ENCODE measurements around the gene TMPRSS6. TPM values are rescaled to one million over a fixed set of nuclear protein-coding genes. Genes with fewer than 3 reads are reported as not detected.

Gene TMPRSS6
- total RNA-seq, 1 experiment from 2014 or later: 0.79 TPM

DNA sequence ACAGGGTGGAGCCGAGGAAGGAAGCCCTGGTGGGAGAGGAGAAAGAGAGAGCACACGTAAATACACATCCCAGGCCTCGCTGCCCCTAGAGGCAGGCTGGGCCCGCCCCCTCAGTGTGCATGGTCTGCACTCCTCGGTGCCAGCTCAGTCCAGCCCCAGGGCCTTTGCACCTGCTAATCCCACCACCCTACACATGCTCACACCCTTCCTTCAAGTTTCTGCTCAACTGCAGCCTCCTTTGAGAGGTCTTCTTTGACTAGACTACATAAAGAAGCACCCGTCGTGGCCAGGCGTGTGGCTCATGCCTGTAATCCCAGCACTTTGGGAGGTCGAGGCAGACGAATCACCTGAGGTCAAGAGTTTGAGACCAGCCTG is 34.7 kb upstream of the TMPRSS6 start:
- ChIA-PET POLR2A (ENCODE audit: unreplicated experiment) (no interaction called here), CTCF (no interaction called here)
- H3K9me2 ChIP-seq (ENCODE audit: insufficient read depth): no peaks in the 10 kb centered on the region
- no peak overlapping the region for H2AFZ ChIP-seq
- H3K36me3 ChIP-seq (ENCODE audit: low read depth): no peaks in the 10 kb centered on the region
- no peaks in the 10 kb centered on the region; the same call in 1 of the 2 replicates for H3F3A ChIP-seq (ENCODE audit: insufficient read depth, low read depth)
- no peaks in the 10 kb centered on the region for H3K79me2 ChIP-seq (ENCODE audit: low read depth)
- no peaks in the 10 kb centered on the region for H4K20me1 ChIP-seq (ENCODE audit: insufficient read depth)
- TF ChIP-seq EZH2 (IDR thresholded peaks at IDR 0.05; ENCODE audit: low read depth): no peak
- TF ChIP-seq, protein P1, sequence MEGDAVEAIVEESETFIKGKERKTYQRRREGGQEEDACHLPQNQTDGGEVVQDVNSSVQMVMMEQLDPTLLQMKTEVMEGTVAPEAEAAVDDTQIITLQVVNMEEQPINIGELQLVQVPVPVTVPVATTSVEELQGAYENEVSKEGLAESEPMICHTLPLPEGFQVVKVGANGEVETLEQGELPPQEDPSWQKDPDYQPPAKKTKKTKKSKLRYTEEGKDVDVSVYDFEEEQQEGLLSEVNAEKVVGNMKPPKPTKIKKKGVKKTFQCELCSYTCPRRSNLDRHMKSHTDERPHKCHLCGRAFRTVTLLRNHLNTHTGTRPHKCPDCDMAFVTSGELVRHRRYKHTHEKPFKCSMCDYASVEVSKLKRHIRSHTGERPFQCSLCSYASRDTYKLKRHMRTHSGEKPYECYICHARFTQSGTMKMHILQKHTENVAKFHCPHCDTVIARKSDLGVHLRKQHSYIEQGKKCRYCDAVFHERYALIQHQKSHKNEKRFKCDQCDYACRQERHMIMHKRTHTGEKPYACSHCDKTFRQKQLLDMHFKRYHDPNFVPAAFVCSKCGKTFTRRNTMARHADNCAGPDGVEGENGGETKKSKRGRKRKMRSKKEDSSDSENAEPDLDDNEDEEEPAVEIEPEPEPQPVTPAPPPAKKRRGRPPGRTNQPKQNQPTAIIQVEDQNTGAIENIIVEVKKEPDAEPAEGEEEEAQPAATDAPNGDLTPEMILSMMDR (conservative IDR thresholded peaks at IDR 0.05): no peak
- no peaks in the 10 kb centered on the region for H3K4me1 ChIP-seq (replicated peaks; ENCODE audit: insufficient read depth)
- BruUV-seq (replicated peaks): no TSS peak
- H3K27ac ChIP-seq: no peak overlapping the region
- no peaks in the 10 kb centered on the region for H3K27me3 ChIP-seq (ENCODE audit: insufficient read depth, low read depth)
- intact Hi-C loops (cut with micrococcal nuclease; ENCODE audit: unreplicated experiment): no loop called here
- no peaks in the 10 kb centered on the region for H3K9me3 ChIP-seq (ENCODE audit: insufficient read depth, low read depth)
- DNase-seq: no peak
- H3K4me2 ChIP-seq: no peak overlapping the region
- no peak overlapping the region for H3K4me3 ChIP-seq

DNA sequence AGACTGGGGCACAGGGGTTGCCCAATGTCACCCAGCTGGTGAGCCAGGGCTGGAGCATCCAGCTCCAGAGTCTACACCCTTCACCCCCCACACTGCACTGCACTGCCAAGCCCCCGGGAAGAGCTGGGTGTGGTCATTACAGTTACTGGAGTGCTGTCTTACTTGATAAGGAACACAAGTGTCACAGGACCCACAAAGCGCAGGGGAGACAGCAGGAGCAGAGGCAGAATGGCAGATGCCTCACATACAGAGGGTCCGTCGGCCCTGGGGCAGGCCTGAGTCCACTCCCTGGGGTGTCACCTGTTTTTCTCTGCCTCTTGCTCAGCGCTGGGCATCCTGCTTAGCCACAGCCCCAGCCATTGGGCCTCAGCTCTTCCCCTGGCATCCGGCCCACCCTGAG is 32.5 kb upstream of the TMPRSS6 start:
- H2AFZ ChIP-seq: no peak overlapping the region
- TF ChIP-seq, protein P1 (conservative IDR thresholded peaks at IDR 0.05): no peak
- no peak for TF ChIP-seq EZH2 (IDR thresholded peaks at IDR 0.05; ENCODE audit: low read depth)
- no peaks in the 10 kb centered on the region for H3K27me3 ChIP-seq (ENCODE audit: insufficient read depth, low read depth)
- BruUV-seq (replicated peaks): no TSS peak
- no peaks in the 10 kb centered on the region for H3K9me3 ChIP-seq (ENCODE audit: insufficient read depth, low read depth)
- H3K4me3 ChIP-seq: no peak overlapping the region
- H3K27ac ChIP-seq: no peak overlapping the region
- H3K4me1 ChIP-seq (replicated peaks; ENCODE audit: insufficient read depth): no peaks in the 10 kb centered on the region
- DNase-seq: no peak
- no peak overlapping the region for H3K4me2 ChIP-seq
- no peaks in the 10 kb centered on the region for H4K20me1 ChIP-seq (ENCODE audit: insufficient read depth)
- no peaks in the 10 kb centered on the region for H3K36me3 ChIP-seq (ENCODE audit: low read depth)
- no peaks in the 10 kb centered on the region for H3K9me2 ChIP-seq (ENCODE audit: insufficient read depth)
- CTCF ChIA-PET: interaction anchor here (0.7 kb wide), 1 partner anchor 16 kb away, joined by 3 read pairs; no protein-coding TSS in a partner anchor
- H3K79me2 ChIP-seq (ENCODE audit: low read depth): no peaks in the 10 kb centered on the region
- POLR2A ChIA-PET (ENCODE audit: unreplicated experiment): no interaction called here
- H3F3A ChIP-seq (ENCODE audit: insufficient read depth, low read depth): no peaks in the 10 kb centered on the region; the same call in 1 of the 2 replicates
- intact Hi-C loops (cut with micrococcal nuclease; ENCODE audit: unreplicated experiment): no loop called here

DNA sequence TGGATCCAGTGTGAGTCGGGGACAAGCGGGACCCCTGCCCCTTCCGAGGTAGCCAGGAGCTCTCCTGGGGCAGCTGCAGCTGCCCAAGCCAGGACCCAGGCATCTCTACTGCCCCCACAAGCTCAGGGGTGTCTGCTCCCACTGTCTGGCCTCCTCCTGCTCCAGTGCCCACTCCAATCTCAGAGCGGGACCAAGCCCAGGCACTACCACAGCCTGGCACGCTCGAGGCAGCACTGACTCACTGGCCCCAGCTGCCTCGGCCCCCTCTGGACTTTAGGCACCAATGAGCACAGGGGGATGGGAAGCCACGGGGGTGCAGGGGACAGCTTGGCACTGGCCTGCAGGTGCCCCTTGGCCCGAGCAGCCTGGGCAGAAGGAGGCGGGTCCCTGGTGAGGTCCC is 32.0 kb upstream of the TMPRSS6 start:
- H3K9me3 ChIP-seq (ENCODE audit: insufficient read depth, low read depth): no peaks in the 10 kb centered on the region
- H3K9me2 ChIP-seq (ENCODE audit: insufficient read depth): no peaks in the 10 kb centered on the region
- DNase-seq: no peak
- no peaks in the 10 kb centered on the region; the same call in 1 of the 2 replicates for H3F3A ChIP-seq (ENCODE audit: insufficient read depth, low read depth)
- TF ChIP-seq EZH2 (IDR thresholded peaks at IDR 0.05; ENCODE audit: low read depth): no peak
- TF ChIP-seq, protein P1 (conservative IDR thresholded peaks at IDR 0.05): no peak
- H3K36me3 ChIP-seq (ENCODE audit: low read depth): no peaks in the 10 kb centered on the region
- no peak overlapping the region for H3K4me3 ChIP-seq
- no peaks in the 10 kb centered on the region for H3K27me3 ChIP-seq (ENCODE audit: insufficient read depth, low read depth)
- H4K20me1 ChIP-seq (ENCODE audit: insufficient read depth): no peaks in the 10 kb centered on the region
- CTCF ChIA-PET: interaction anchor here (0.7 kb wide), 2 partner anchors 16 to 26 kb away, joined by 3 to 4 read pairs; no protein-coding TSS in a partner anchor
- no peak overlapping the region for H3K27ac ChIP-seq
- intact Hi-C loops (cut with micrococcal nuclease; ENCODE audit: unreplicated experiment): no loop called here
- H3K4me1 ChIP-seq (replicated peaks; ENCODE audit: insufficient read depth): no peaks in the 10 kb centered on the region
- H3K79me2 ChIP-seq (ENCODE audit: low read depth): no peaks in the 10 kb centered on the region
- BruUV-seq (replicated peaks): no TSS peak
- H2AFZ ChIP-seq: no peak overlapping the region
- POLR2A ChIA-PET (ENCODE audit: unreplicated experiment): no interaction called here
- no peak overlapping the region for H3K4me2 ChIP-seq
